ENCODE results near the gene YBX3. TPM values are rescaled to one million over a fixed set of nuclear protein-coding genes. Genes with fewer than 3 reads are reported as not detected.

The YBX3 gene
- total RNA-seq, 4 donors from 2014 or later = 281 to 567 (median 448) TPM

DNA sequence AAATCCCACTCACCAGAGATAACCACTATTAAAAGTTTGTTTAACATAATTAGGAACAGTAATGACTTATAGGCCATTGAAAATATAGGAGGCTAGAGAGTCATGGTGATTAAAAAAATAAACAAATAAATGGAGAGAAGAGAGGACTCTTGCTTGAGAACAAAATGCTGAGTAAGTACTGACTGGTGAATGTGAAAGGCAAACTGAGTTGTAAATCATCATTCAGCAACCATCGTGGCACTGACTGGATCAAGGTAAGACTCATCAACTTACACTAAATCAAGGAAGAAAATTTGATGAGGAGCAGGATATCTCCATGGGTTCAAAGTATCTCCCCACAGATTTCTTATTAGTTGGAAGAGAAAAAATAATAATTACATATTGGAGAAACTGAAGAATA lies 14.1 kb upstream of the YBX3 start:
- DNase-seq (ENCODE audit: low spot score) (no peak), ATAC-seq (ENCODE audit: low FRiP score) (no peak)
- TF ChIP-seq, protein P1, sequence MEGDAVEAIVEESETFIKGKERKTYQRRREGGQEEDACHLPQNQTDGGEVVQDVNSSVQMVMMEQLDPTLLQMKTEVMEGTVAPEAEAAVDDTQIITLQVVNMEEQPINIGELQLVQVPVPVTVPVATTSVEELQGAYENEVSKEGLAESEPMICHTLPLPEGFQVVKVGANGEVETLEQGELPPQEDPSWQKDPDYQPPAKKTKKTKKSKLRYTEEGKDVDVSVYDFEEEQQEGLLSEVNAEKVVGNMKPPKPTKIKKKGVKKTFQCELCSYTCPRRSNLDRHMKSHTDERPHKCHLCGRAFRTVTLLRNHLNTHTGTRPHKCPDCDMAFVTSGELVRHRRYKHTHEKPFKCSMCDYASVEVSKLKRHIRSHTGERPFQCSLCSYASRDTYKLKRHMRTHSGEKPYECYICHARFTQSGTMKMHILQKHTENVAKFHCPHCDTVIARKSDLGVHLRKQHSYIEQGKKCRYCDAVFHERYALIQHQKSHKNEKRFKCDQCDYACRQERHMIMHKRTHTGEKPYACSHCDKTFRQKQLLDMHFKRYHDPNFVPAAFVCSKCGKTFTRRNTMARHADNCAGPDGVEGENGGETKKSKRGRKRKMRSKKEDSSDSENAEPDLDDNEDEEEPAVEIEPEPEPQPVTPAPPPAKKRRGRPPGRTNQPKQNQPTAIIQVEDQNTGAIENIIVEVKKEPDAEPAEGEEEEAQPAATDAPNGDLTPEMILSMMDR (IDR thresholded peaks at IDR 0.05) = no peak

DNA sequence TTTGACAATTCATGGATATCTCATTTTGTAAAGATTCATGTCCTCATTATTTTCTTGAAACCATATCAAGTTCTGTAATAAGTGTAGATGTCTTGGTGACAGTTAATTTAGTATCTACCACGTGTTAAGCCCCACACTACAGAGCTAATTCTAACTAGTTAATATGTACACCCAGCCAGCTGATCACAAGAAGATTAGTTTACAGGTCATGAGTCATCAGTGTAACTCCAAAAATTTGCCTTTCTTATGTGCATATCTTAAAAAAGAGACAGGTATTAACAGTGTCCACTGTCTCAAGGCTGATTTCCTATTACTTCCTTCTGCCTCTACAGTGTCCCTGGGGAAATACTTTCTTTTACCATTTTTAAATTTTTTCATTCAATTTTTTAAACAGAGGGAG lies 13.3 kb upstream of the YBX3 start:
- DNase-seq (ENCODE audit: low spot score) (no peak), ATAC-seq (ENCODE audit: low FRiP score) (no peak)
- TF ChIP-seq, protein P1 (IDR thresholded peaks at IDR 0.05) = no peak

DNA sequence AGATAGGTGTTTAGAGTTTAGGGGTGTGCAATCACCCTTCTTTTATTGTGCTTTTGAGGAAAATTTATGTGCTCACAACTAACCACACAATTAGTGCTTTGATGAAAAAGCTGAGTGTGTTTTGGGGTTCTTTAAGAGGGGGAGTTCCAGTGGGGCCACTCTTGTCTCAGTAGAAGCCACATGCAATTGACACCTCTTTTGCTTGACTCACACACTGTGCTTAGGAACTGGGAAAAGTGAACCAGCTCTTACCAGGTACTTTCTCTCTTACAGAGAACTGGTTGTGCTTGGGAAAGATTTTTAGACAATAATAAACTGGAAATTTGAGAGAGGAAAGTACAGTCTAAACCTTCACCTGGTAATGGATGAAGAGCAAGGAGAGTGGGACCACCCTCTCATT lies 12.3 kb upstream of the YBX3 start:
- TF ChIP-seq, protein P1 (IDR thresholded peaks at IDR 0.05) = no peak
- no peak for ATAC-seq (ENCODE audit: low FRiP score)

DNA sequence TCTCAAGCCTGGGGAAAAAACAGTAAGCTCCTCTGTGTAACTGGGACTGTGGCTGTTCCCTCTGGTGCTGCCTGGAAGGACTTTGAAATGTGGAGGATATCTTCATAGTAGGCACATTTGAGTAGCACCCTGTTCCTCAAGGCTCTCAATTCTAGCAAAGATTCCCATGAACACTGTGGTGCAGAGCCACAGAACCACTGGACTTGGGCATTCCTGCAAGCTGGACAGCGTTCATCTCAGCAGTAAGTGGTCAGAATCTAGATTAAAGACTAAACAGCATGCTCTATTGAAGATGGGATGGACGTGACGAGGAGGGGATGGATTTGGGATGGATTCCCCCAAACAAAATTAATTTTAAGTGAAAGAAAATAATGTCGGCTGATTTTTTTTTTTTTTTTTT lies 9.4 kb upstream of the YBX3 start:
- DNase-seq (ENCODE audit: low spot score) (no peak), ATAC-seq (ENCODE audit: low FRiP score) (no peak)
- TF ChIP-seq, protein P1 (IDR thresholded peaks at IDR 0.05) = no peak

More for the DNA sequence above, 12.3 kb upstream of the YBX3 start:
- no peak for DNase-seq (ENCODE audit: low spot score)

DNA sequence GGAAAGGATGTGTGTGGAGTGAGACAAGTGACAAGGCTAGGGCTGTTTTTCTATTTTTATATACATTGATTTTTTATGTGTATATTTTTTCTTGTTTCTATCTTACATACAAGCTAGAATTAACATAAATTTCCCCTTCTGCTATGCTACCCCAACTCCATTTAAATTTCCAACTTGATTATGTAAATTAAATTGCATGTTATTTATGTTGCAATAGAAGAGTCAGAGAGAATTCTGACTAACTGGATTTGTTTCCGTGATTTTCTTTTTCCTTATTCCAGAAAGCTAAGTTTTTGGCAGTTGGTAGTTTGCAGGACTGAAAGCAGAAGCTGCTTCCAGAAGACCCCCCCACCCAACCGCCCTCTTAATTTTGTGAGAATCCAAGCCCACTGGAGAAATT lies 8.9 kb upstream of the YBX3 start:
- ATAC-seq (ENCODE audit: low FRiP score) (no peak), DNase-seq (ENCODE audit: low spot score) (no peak)
- TF ChIP-seq, protein P1 (IDR thresholded peaks at IDR 0.05) = no peak

DNA sequence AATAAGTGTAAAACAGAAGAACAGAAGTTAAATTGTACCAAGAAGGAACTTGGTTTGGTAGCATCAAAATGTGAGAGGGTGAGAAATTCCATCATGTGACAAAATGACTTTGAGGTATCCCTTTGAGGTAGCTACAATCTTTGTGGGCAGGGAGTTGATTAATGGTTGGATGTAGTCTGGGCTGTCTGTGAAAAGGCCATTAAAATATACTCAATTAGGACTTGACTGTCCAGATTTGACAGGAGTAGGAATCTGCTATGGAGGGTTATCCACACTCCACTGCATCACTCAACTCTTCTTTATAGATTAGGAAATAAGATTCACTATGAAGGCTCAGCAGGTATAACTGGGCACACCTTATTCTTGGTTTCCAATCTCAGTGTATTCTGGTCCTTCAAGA lies 7.4 kb upstream of the YBX3 start:
- ATAC-seq (ENCODE audit: low FRiP score) = no peak
- TF ChIP-seq, protein P1 (IDR thresholded peaks at IDR 0.05) = no peak
- DNase-seq (ENCODE audit: low spot score) = no peak

DNA sequence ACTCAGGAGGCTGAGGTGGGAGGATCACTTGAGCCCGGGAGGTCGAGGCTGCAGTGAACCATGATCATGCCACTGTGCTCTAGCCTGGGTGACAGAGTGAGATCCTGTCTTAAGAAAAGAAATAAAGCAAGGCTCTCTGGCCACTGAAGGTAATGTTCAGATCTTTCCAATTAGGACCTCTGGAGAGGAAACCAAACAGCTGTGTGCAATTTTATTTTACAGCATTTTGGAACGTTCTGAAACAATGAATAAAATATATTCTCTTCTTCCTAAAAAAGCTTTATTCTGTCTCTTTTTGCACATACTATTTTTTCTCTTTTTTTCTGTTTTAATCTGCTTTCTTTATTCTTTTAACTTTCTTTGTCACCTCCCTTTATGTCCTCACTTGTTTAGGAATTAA lies 5.0 kb upstream of the YBX3 start:
- no peak for DNase-seq (ENCODE audit: low spot score)
- no peak for ATAC-seq (ENCODE audit: low FRiP score)
- TF ChIP-seq, protein P1 (IDR thresholded peaks at IDR 0.05) = no peak
